Glomerular visceral epithelial cell (primary cell): Measurements from ENCODE around the gene COPB2.

Experiments
- DNase-seq: peaks from one replicate; pipeline ENCODE4 v3.0.0-alpha.2; 2016; ENCODE audit errors: extremely low spot score

COPB2 gene

DNA sequence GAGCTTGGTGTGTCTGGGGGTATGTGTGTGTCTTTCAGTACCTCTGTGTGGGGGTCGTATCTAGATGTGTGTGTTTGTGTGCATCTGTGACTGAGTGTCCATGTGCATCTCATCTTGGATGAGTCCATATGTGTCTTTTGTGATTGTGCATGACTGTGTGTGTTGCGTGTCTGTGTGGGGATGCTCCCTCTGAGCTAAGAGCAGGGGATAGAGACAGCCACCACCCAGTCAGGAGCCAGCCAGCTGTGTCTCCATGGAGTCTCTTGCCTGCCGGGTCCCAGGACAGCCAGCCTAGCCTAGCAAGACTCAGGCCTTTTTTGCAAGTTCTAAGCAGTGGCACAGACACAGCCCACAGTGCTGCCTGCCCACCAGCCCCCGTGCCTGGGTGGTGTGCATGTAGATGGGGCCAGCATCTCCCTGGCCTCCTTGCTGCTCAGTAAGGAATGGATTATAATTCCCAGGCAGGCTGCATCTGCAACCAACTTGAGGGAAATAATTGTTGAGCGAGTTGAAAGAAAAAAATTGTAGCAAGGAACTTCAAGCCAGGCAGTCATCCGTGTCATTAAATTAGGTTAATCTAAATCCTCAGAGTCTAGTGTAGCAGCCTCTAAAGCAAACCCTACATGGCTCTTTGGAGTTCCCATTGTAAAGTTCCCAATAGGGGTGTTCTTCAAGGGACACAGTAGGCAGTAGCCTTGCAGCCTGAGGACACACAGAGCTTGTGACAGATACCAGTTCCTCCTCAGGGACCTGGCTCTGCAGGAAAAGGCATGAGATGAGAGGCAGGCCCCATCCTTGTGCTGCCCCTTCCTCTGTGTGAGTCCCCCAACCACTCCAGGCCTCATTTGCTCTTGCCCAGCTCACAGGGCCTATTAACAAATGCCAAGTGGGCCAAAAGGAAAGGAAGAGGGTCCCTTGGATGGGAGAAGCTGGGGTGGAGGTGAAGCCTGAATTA, 81.6 kb downstream of the COPB2 start:
- no peak for DNase-seq
